Measurements from ENCODE around the gene PRDX2. TPM values are rescaled to one million over a fixed set of nuclear protein-coding genes. Genes with fewer than 3 reads are reported as not detected.
A peak's percentile ranks its signal among the peaks of the same experiment; 100 is the strongest.

The PRDX2 gene
- total and polyA plus RNA-seq, 2 donors (not counting 3 experiments of a cell fraction or from before 2014, with no cell fraction given): 247 to 492 TPM

GRCh38 chr19:12800923-12801465, 606 bp downstream of the PRDX2 start:
- POLR2A ChIA-PET: interaction anchor here (0.6 to 1.4 kb wide), 2 partner anchors 9 to 62 kb away, joined by 4 to 5 read pairs; partner anchors contain the start of gene JUNB
- dilution Hi-C loops (cut with MboI; ENCODE audit: extremely low pct_ligation_motif_present, low sequenced_read_pairs): no loop called here
- H3K36me3 ChIP-seq (ENCODE audit: control insufficient read depth in 2 of 2, extremely low read depth in 1 of 2, insufficient read depth in 2 of 2, low read length in 2 of 2): peaks cover 0 to 12% of the 10 kb centered on the region in 2 experiments
- H3K4me1 ChIP-seq (ENCODE audit: control insufficient read depth, extremely low read depth, insufficient read depth, low read length): peaks cover 13% of the 10 kb centered on the region
- FAIRE-seq (no peak), DNase-seq (ENCODE audit: low read depth, low spot score) (no peak)
- intact Hi-C loops (cut with micrococcal nuclease): loop anchor here (2.0 kb wide), 1 partner anchor 46 kb away; no protein-coding TSS in a partner anchor
- CTCF ChIA-PET: interaction anchor here (4.1 to 13.8 kb wide), 3 partner anchors 24 to 46 kb away, joined by 30 to 524 read pairs (median 387); partner anchors contain the start of gene HOOK2
- no peaks in the 10 kb centered on the region for H3K9me3 ChIP-seq (replicated peaks; ENCODE audit: control insufficient read depth, insufficient read depth, low read length)
- peak overlapping the region; percentile 68 for H3K4me2 ChIP-seq (ENCODE audit: insufficient read depth, low read length)
- H3K79me2 ChIP-seq (ENCODE audit: control insufficient read depth, insufficient read depth, low read length): peaks cover 14% of the 10 kb centered on the region
- BruUV-seq (replicated peaks): TSS peak; percentile 48
- H3K27me3 ChIP-seq (ENCODE audit: control insufficient read depth in 2 of 2, insufficient read depth in 2 of 2, low read length in 2 of 2): no peaks in the 10 kb centered on the region
- peak overlapping the region; percentile 63 for H2AFZ ChIP-seq (ENCODE audit: low read depth, low read length)
- no peak for TF ChIP-seq MYC (IDR thresholded peaks at IDR 0.05; ENCODE audit: low read depth, low read length)
- H3K27ac ChIP-seq (ENCODE audit: insufficient read depth, low read depth, low read length): no peak overlapping the region
- H3K9me1 ChIP-seq (replicated peaks; ENCODE audit: control insufficient read depth, extremely low read depth, insufficient read depth, low read length): no peaks in the 10 kb centered on the region
- peak overlapping the region; percentile 40 to 72 (median 64) for H3K4me3 ChIP-seq (replicated peaks in 1 of 3; ENCODE audit: insufficient read depth in 1 of 3, low read depth in 1 of 3, low read length in 3 of 3)
- H3K9ac ChIP-seq (replicated peaks; ENCODE audit: extremely low read depth, insufficient read depth, low read length): peak overlapping the region; percentile 57
- no peaks in the 10 kb centered on the region for H4K20me1 ChIP-seq (replicated peaks; ENCODE audit: control insufficient read depth, extremely low read depth, insufficient read depth, low read length)

GRCh38 chr19:12800466-12800770, 1.2 kb downstream of the PRDX2 start:
- dilution Hi-C loops (cut with MboI; ENCODE audit: extremely low pct_ligation_motif_present, low sequenced_read_pairs): no loop called here
- ChIA-PET CTCF (interaction anchor here (4.1 to 13.8 kb wide), 3 partner anchors 24 to 47 kb away, joined by 30 to 524 read pairs (median 387); partner anchors contain the start of gene HOOK2), POLR2A (interaction anchor here (1.4 kb wide), 1 partner anchor 9 kb away, joined by 5 read pairs; the partner anchor contains the start of gene JUNB)
- Histone ChIP-seq H3K79me2 (ENCODE audit: control insufficient read depth, insufficient read depth, low read length) (peaks cover 14% of the 10 kb centered on the region), H2AFZ (ENCODE audit: low read depth, low read length) (no peak overlapping the region), H3K27me3 (ENCODE audit: control insufficient read depth in 2 of 2, insufficient read depth in 2 of 2, low read length in 2 of 2) (no peaks in the 10 kb centered on the region), H3K36me3 (ENCODE audit: control insufficient read depth in 2 of 2, extremely low read depth in 1 of 2, insufficient read depth in 2 of 2, low read length in 2 of 2) (peaks cover 0 to 12% of the 10 kb centered on the region in 2 experiments), H3K27ac (ENCODE audit: insufficient read depth, low read depth, low read length) (no peak overlapping the region), H3K4me1 (ENCODE audit: control insufficient read depth, extremely low read depth, insufficient read depth, low read length) (peaks cover 13% of the 10 kb centered on the region), H3K9me1 (replicated peaks; ENCODE audit: control insufficient read depth, extremely low read depth, insufficient read depth, low read length) (no peaks in the 10 kb centered on the region), H3K9me3 (replicated peaks; ENCODE audit: control insufficient read depth, insufficient read depth, low read length) (no peaks in the 10 kb centered on the region), H3K9ac (replicated peaks; ENCODE audit: extremely low read depth, insufficient read depth, low read length) (no peak overlapping the region), H3K4me2 (ENCODE audit: insufficient read depth, low read length) (peak overlapping the region; percentile 68), H4K20me1 (replicated peaks; ENCODE audit: control insufficient read depth, extremely low read depth, insufficient read depth, low read length) (no peaks in the 10 kb centered on the region), H3K4me3 (replicated peaks in 1 of 3; ENCODE audit: insufficient read depth in 1 of 3, low read depth in 1 of 3, low read length in 3 of 3) (peak overlapping the region in 2 of 3 experiments; percentile 64 to 72)
- intact Hi-C loops (cut with micrococcal nuclease): loop anchor here (2.0 kb wide), 1 partner anchor 46 kb away; no protein-coding TSS in a partner anchor
- DNase-seq (ENCODE audit: low read depth, low spot score): no peak
- BruUV-seq (replicated peaks): no TSS peak
- FAIRE-seq: peak; percentile 21
- TF ChIP-seq CTCF (IDR thresholded peaks at IDR 0.05; ENCODE audit: extremely low read depth in 1 of 2, insufficient read depth in 1 of 2, low read depth in 1 of 2, low read length in 2 of 2) (no peak), MAX (IDR thresholded peaks at IDR 0.05; ENCODE audit: insufficient read depth, insufficient read length) (no peak)

Measured in endothelial cell of umbilical vein (primary cell).